Upper lobe of left lung (tissue), 6 donors: ENCODE results near the gene GPR153. TPM values are rescaled to one million over a fixed set of nuclear protein-coding genes. Genes with fewer than 3 reads are reported as not detected.

Experiments
- ATAC-seq, 2 donors: fragments of 200-7000 bp; cut with Tn5 transposase; one replicate each; pipeline ENCODE4 v1.9.1; 2022; ENCODE audit warnings: mild to moderate bottlenecking in 2 of 2, moderate library complexity in 2 of 2; ENCODE audit not compliant: low FRiP score in 2 of 2
- DNase-seq, 2 donors: peaks; one replicate each; pipeline ENCODE4 v3.0.0-alpha.2; 2019 to 2020
- H3K27ac ChIP-seq, 4 donors: fragments of 200-600 bp; sonication (generic); one replicate each; pipeline ENCODE4 v1.5.1; 2016 to 2019
- H3K27me3 ChIP-seq, 4 donors: fragments of 200-600 bp; sonication (generic); one replicate each; pipeline ENCODE4 v1.5.1; 2017 to 2019
- H3K36me3 ChIP-seq, 4 donors: fragments of 200-600 bp; sonication (generic); one replicate each; pipeline ENCODE4 v1.5.1; 2016 to 2019
- H3K4me1 ChIP-seq, 4 donors: fragments of 200-600 bp; sonication (generic); one replicate each; pipeline ENCODE4 v1.5.1; 2018 to 2019
- H3K4me3 ChIP-seq, 4 donors: fragments of 200-600 bp; sonication (generic); one replicate each; pipeline ENCODE4 v1.5.1; 2017 to 2019; ENCODE audit warnings: mild to moderate bottlenecking in 2 of 4, moderate library complexity in 1 of 4
- H3K9me3 ChIP-seq, 4 donors: fragments of 200-600 bp; sonication (generic); one replicate each; pipeline ENCODE4 v1.5.1; 2018 to 2019
- EP300 ChIP-seq, 4 donors: sonication (generic); formaldehyde crosslinking; IDR thresholded peaks; one replicate each; pipeline ENCODE4 v1.5.1; 2017; ENCODE audit warnings: antibody characterized with exemption in 4 of 4, control low read depth in 2 of 4
- POLR2A ChIP-seq, 4 donors: fragments of 450-650 bp; IDR thresholded peaks; one replicate each; pipeline ENCODE4 v1.5.1; 2016 to 2017; ENCODE audit warnings: antibody characterized with exemption in 4 of 4, mild to moderate bottlenecking in 2 of 4
- POLR2AphosphoS5 ChIP-seq, 2 donors: sonication (generic); formaldehyde crosslinking; IDR thresholded peaks; one replicate each; pipeline ENCODE4 v1.5.1; 2017; ENCODE audit warnings: antibody characterized with exemption in 2 of 2
- WGBS, 2 donors: methylation state at CpG; one replicate each; pipeline ENCODE4 v1.1.5; 2017 to 2018; 5-methylcytosine and 5-hydroxymethylcytosine counted together
- total RNA-seq, 6 donors: library from RNA; depleted of rRNA in 4 of 6; stranded (reverse); fragments of >200 nt in 4 of 6; gene quantifications; one replicate each; pipeline versions ENCODE4 v1.1.0 to v1.2.1, GENCODE V29; 2016 to 2021
- TF ChIP-seq, protein P1 (sequence below), 6 experiments: fragments of 450-650 bp in 4 of 6; fragments of 200-600 bp in 2 of 6; sonication (generic) in 2 of 6; IDR thresholded peaks; one replicate each; pipeline ENCODE4 v1.5.1; 2016 to 2019; ENCODE audit warnings: antibody characterized with exemption in 6 of 6
- donor health status: DM: no; HTN: no; CAD: no; lungs with moderate emphysema.
- donor health status: DM: no; HTN: yes; CAD: no; lungs with severe emphysema.

GPR153 gene
- total RNA-seq, 6 donors from 2014 or later: 2.4 to 25.7 (median 12.5) TPM

DNA sequence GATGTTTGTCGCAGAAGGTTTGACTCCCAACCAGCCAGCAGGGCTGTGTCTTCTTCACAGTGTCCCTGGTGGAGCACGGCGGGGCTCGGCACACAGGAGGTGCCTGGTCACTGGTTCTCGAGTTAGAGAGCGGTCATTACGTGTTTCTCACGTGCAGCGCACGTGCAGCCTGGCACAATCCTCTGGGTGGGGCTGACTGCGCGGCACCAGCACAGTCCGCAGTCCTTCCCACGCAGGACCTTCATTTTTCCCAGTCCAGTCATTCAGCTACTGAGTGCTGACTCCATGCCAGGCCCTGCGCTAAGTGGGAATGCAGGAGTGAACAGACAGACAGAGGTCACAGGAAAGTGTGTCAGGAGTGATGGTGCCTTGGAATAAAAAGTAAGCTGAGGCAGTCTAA, 46.2 kb upstream of the GPR153 start:
- Histone ChIP-seq H3K4me3 (no peak overlapping the region), H3K27ac (no peak overlapping the region), H3K36me3 (no peaks in the 10 kb centered on the region), H3K9me3 (no peaks in the 10 kb centered on the region), H3K27me3 (no peaks in the 10 kb centered on the region), H3K4me1 (no peaks in the 10 kb centered on the region)
- 99 to 100% methylated on average over 9 to 15 of the region's 15 CpGs for WGBS, 2 donors
- TF ChIP-seq POLR2AphosphoS5 (IDR thresholded peaks at IDR 0.05) (no peak), POLR2A (IDR thresholded peaks at IDR 0.05) (no peak), EP300 (IDR thresholded peaks at IDR 0.05) (no peak)
- TF ChIP-seq, protein P1, sequence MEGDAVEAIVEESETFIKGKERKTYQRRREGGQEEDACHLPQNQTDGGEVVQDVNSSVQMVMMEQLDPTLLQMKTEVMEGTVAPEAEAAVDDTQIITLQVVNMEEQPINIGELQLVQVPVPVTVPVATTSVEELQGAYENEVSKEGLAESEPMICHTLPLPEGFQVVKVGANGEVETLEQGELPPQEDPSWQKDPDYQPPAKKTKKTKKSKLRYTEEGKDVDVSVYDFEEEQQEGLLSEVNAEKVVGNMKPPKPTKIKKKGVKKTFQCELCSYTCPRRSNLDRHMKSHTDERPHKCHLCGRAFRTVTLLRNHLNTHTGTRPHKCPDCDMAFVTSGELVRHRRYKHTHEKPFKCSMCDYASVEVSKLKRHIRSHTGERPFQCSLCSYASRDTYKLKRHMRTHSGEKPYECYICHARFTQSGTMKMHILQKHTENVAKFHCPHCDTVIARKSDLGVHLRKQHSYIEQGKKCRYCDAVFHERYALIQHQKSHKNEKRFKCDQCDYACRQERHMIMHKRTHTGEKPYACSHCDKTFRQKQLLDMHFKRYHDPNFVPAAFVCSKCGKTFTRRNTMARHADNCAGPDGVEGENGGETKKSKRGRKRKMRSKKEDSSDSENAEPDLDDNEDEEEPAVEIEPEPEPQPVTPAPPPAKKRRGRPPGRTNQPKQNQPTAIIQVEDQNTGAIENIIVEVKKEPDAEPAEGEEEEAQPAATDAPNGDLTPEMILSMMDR (IDR thresholded peaks at IDR 0.05): no peak
- no peak for DNase-seq
- no peak for ATAC-seq

DNA sequence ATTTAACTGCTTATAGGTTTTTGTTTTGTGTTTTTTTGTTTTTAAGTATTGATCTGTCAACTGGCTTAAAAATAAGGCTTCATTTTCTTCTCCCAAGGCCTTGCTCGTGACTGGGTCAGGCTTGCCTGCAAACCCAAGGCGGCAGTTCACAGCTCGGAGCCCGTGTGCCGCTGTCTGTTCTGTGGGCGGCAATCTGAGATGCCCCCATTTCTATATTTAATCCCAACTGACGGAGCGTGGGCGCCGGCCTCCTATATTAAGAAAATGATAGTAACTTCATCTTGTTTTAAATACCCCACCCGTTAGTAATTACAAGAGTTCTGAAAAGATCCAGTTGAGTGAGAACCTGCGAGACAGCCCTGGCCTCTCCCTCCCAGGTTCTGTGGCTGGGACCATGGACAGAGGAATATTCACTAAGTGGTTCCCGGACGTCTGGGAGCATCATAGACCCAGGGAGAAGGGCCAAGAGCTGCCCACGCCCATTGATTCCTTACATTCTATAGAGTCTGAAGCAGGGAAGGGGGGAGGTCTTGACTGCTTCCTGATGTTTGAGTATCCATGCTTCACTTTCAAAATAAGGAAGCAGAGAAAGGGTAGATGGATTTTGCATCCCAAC, 42.6 kb upstream of the GPR153 start:
- WGBS, 2 donors: 89 to 91% methylated on average over 15 of the region's 15 CpGs
- H3K27me3 ChIP-seq: no peaks in the 10 kb centered on the region
- no peak for TF ChIP-seq POLR2AphosphoS5 (IDR thresholded peaks at IDR 0.05)
- TF ChIP-seq POLR2A (IDR thresholded peaks at IDR 0.05): no peak
- TF ChIP-seq, protein P1 (IDR thresholded peaks at IDR 0.05): no peak
- no peak for TF ChIP-seq EP300 (IDR thresholded peaks at IDR 0.05)
- no peaks in the 10 kb centered on the region for H3K4me1 ChIP-seq
- H3K9me3 ChIP-seq: no peaks in the 10 kb centered on the region
- DNase-seq (no peak), ATAC-seq (no peak)
- no peak overlapping the region for H3K4me3 ChIP-seq
- no peaks in the 10 kb centered on the region for H3K36me3 ChIP-seq
- no peak overlapping the region for H3K27ac ChIP-seq

GRCh38 chr1:6302568-6302967, 41.7 kb upstream of the GPR153 start:
- H3K27ac ChIP-seq: no peak overlapping the region
- 87 to 88% methylated on average over 7 of the region's 7 CpGs for WGBS, 2 donors
- H3K36me3 ChIP-seq: no peaks in the 10 kb centered on the region
- no peaks in the 10 kb centered on the region for H3K9me3 ChIP-seq
- H3K4me3 ChIP-seq: no peak overlapping the region
- no peak for ATAC-seq
- H3K27me3 ChIP-seq: no peaks in the 10 kb centered on the region
- TF ChIP-seq POLR2A (IDR thresholded peaks at IDR 0.05) (no peak), POLR2AphosphoS5 (IDR thresholded peaks at IDR 0.05) (no peak), EP300 (IDR thresholded peaks at IDR 0.05) (no peak)
- TF ChIP-seq, protein P1 (IDR thresholded peaks at IDR 0.05): no peak
- DNase-seq: no peak
- H3K4me1 ChIP-seq: no peaks in the 10 kb centered on the region

GRCh38 chr1:6301526-6301925, 40.6 kb upstream of the GPR153 start:
- 91 to 97% methylated on average over 8 of the region's 8 CpGs for WGBS, 2 donors
- Histone ChIP-seq H3K27me3 (no peaks in the 10 kb centered on the region), H3K4me3 (no peak overlapping the region), H3K4me1 (no peaks in the 10 kb centered on the region), H3K27ac (no peak overlapping the region), H3K9me3 (no peaks in the 10 kb centered on the region), H3K36me3 (no peaks in the 10 kb centered on the region)
- TF ChIP-seq POLR2A (IDR thresholded peaks at IDR 0.05): no peak
- TF ChIP-seq POLR2AphosphoS5 (IDR thresholded peaks at IDR 0.05): no peak
- TF ChIP-seq EP300 (IDR thresholded peaks at IDR 0.05): no peak
- TF ChIP-seq, protein P1 (IDR thresholded peaks at IDR 0.05): no peak
- ATAC-seq: no peak
- no peak for DNase-seq
